SH-SY5Y (cell line): Measurements from ENCODE around the gene GAK.

Source experiments
- GATA2 ChIP-seq: IDR thresholded peaks from 2 replicates; pipeline ENCODE4 v1.6.1; 2011; ENCODE audit warnings: mild to moderate bottlenecking, low read depth, low read length
- GATA3 ChIP-seq: IDR thresholded peaks from 2 replicates; pipeline ENCODE4 v1.6.1; 2011; ENCODE audit warnings: low read depth, mild to moderate bottlenecking, low read length, moderate library complexity

DNA sequence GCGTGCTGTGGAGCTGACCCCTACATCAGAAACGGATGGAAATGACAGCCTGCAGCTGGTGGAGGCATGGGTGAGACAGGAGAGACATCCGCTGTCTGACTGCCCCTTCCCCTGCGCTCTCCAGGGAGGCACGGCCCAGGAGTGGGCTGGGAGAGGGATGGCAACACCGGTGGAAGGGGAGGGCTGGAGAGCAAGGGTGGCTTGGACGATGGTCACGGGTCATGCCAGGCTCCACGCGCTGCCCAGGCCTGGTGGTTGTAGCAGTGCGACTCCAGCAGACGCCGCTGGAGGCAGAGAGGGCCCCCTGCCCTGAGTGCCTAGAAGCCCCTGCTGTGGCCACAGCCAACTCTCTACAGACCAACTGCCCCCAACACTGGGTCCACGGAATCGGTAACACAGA is 47.9 kb downstream of the GAK start:
- TF ChIP-seq GATA2 (no peak), GATA3 (no peak)
